Endothelial cell of umbilical vein (primary cell): Measurements from ENCODE around the gene NCKAP5. TPM values are rescaled to one million over a fixed set of nuclear protein-coding genes. Genes with fewer than 3 reads are reported as not detected.

Experiments used
- BruUV-seq: library from RNA; stranded (reverse); fragments of 400-500 nt; replicated peaks from 2 replicates; lab custom pipeline; 2021; lab: Mats Ljungman, UMichigan
- CTCF ChIA-PET: fragments of 300-600, 350-600 bp; sonication (Branson Sonifier 250); formaldehyde crosslinking; loops from one replicate; lab custom pipeline; 2021; ENCODE audit warnings: antibody characterized with exemption, inconsistent platforms; lab: Charles Lee
- POLR2A ChIA-PET: fragments of 300-600, 350-600 bp; sonication (Branson Sonifier 250); formaldehyde crosslinking; loops from one replicate; lab custom pipeline; 2021; ENCODE audit warnings: antibody characterized with exemption, inconsistent platforms; lab: Charles Lee
- DNase-seq: peaks from one replicate; pipeline ENCODE4 v3.0.0-alpha.2; 2011; ENCODE audit warnings: low read depth, low spot score
- FAIRE-seq: peaks from 2 replicates; lab custom pipeline; 2011; peaks lifted over from hg19 to GRCh38; lab: Jason Lieb, UNC
- H2AFZ ChIP-seq: 2 replicates; pipeline ENCODE4 v1.6.0; 2012; ENCODE audit warnings: low read depth, low read length, control low read depth, inconsistent platforms
- H3K27ac ChIP-seq: 2 replicates; pipeline ENCODE4 v1.5.1; 2011; ENCODE audit warnings: low read depth, mild to moderate bottlenecking, control low read depth, low read length, moderate library complexity; ENCODE audit not compliant: insufficient read depth
- H3K27me3 ChIP-seq, 2 experiments: 2 replicates each; pipeline versions ENCODE4 v1.6.0 to v1.6.1; 2011; ENCODE audit warnings: low read length in 2 of 2, mixed read lengths in 1 of 2; ENCODE audit not compliant: control insufficient read depth in 2 of 2, insufficient read depth in 2 of 2
- H3K36me3 ChIP-seq, 2 experiments: 2 replicates in 1 of 2; 3 replicates in 1 of 2; pipeline ENCODE4 v1.5.1; 2011; ENCODE audit warnings: low read length in 2 of 2, mild to moderate bottlenecking in 1 of 2, moderate library complexity in 1 of 2; ENCODE audit not compliant: control insufficient read depth in 2 of 2, insufficient read depth in 2 of 2; ENCODE audit errors: extremely low read depth in 1 of 2
- H3K4me1 ChIP-seq: 3 replicates; pipeline ENCODE4 v1.5.1; 2011; ENCODE audit warnings: mild to moderate bottlenecking, low read length; ENCODE audit not compliant: control insufficient read depth, insufficient read depth; ENCODE audit errors: extremely low read depth
- H3K4me2 ChIP-seq: 2 replicates; pipeline ENCODE4 v1.6.1; 2011; ENCODE audit warnings: low read length, control low read depth, mixed read lengths; ENCODE audit not compliant: insufficient read depth
- H3K4me3 ChIP-seq, 3 experiments: fragments of 200-600 bp in 1 of 3; sonication (generic), shearing (Covaris generic) in 1 of 3; replicated peaks in 1 of 3; 2 replicates each; pipeline ENCODE4 v1.5.1; 2011 to 2016; ENCODE audit warnings: control low read depth in 3 of 3, low read length in 3 of 3, mild to moderate bottlenecking in 2 of 3, inconsistent platforms in 1 of 3, low read depth in 1 of 3, moderate library complexity in 1 of 3; ENCODE audit not compliant: insufficient read depth in 1 of 3
- H3K79me2 ChIP-seq: 2 replicates; pipeline ENCODE4 v1.6.0; 2012; ENCODE audit warnings: low read length, inconsistent platforms; ENCODE audit not compliant: control insufficient read depth, insufficient read depth
- H3K9ac ChIP-seq: replicated peaks from 2 replicates; pipeline ENCODE3; 2011; ENCODE audit warnings: low read length, control low read depth; ENCODE audit not compliant: insufficient read depth; ENCODE audit errors: extremely low read depth
- H3K9me1 ChIP-seq: replicated peaks from 3 replicates; pipeline ENCODE4 v1.6.0; 2011; ENCODE audit warnings: mild to moderate bottlenecking, low read length; ENCODE audit not compliant: control insufficient read depth, insufficient read depth; ENCODE audit errors: extremely low read depth
- H3K9me3 ChIP-seq: replicated peaks from 2 replicates; pipeline ENCODE4 v1.5.1; 2012; ENCODE audit warnings: low read length, inconsistent platforms; ENCODE audit not compliant: control insufficient read depth, insufficient read depth
- H4K20me1 ChIP-seq: replicated peaks from 2 replicates; pipeline ENCODE3; 2011; ENCODE audit warnings: mild to moderate bottlenecking, low read length; ENCODE audit not compliant: control insufficient read depth, insufficient read depth; ENCODE audit errors: extremely low read depth
- EZH2 ChIP-seq: IDR thresholded peaks from 2 replicates; pipeline ENCODE4 v1.6.1; 2012; ENCODE audit warnings: borderline replicate concordance, low read depth, mild to moderate bottlenecking, moderate library complexity, low read length, inconsistent platforms; ENCODE audit not compliant: severe bottlenecking
- GATA2 ChIP-seq: IDR thresholded peaks from 2 replicates; pipeline ENCODE4 v1.7.0; 2011; ENCODE audit warnings: low read depth, mild to moderate bottlenecking, moderate library complexity, mixed read lengths, low read length; ENCODE audit not compliant: insufficient read length, insufficient read depth
- JUN ChIP-seq: IDR thresholded peaks from 2 replicates; pipeline ENCODE4 v1.6.1; 2011; ENCODE audit warnings: borderline replicate concordance, low read depth; ENCODE audit not compliant: insufficient read length, insufficient read depth
- MYC ChIP-seq: IDR thresholded peaks from one replicate; pipeline ENCODE4 v1.6.1; 2011; ENCODE audit warnings: mild to moderate bottlenecking, low read depth, low read length
- POLR2AphosphoS5 ChIP-seq: IDR thresholded peaks from 2 replicates; pipeline ENCODE4 v1.6.1; 2012; ENCODE audit warnings: low read depth, mild to moderate bottlenecking, control low read depth, low read length, moderate library complexity; ENCODE audit not compliant: insufficient read depth
- dilution Hi-C: fragments of 300-500 bp; cut with MboI; formaldehyde crosslinking; loops from one replicate; pipeline ENCODE4 v1.15.0; 2019; ENCODE audit warnings: low sequenced_read_pairs; ENCODE audit not compliant: extremely low pct_ligation_motif_present
- intact Hi-C: fragments of 100-400 bp; cut with micrococcal nuclease; formaldehyde crosslinking; loops from one replicate; pipeline ENCODE4 v1.10.0; 2022
- polyA plus RNA-seq, 4 experiments: library from polyadenylated mRNA; depleted of rRNA in 3 of 4; stranded (reverse) in 3 of 4; unstranded in 1 of 4; fragments of >200 nt; gene quantifications; 2 replicates each; pipeline versions ENCODE4 v1.2.1 to v1.2.3, GENCODE V29; 2011 to 2012; ENCODE audit warnings: missing spikeins in 1 of 4
- total RNA-seq: library from RNA; stranded (reverse); gene quantifications from 2 replicates; pipeline ENCODE4 v1.2.3, GENCODE V29; 2021
- TF ChIP-seq, protein P1 (sequence below): IDR thresholded peaks from 2 replicates; pipeline ENCODE4 v1.6.1; 2011; ENCODE audit not compliant: insufficient read depth, insufficient read length
- TF ChIP-seq, protein P2 (sequence below), 2 donors: IDR thresholded peaks; 1 replicate in 1 of 2; 2 replicates in 1 of 2; pipeline ENCODE4 v1.5.1; 2011; ENCODE audit warnings: low read length in 2 of 2, mild to moderate bottlenecking in 2 of 2, moderate library complexity in 2 of 2, control low read depth in 1 of 2, inconsistent platforms in 1 of 2, low read depth in 1 of 2; ENCODE audit not compliant: insufficient read depth in 1 of 2; ENCODE audit errors: extremely low read depth in 1 of 2

The NCKAP5 gene
- total and polyA plus RNA-seq, 2 donors (not counting 3 experiments of a cell fraction or from before 2014, with no cell fraction given), result 0.47 to 3.3 TPM

DNA sequence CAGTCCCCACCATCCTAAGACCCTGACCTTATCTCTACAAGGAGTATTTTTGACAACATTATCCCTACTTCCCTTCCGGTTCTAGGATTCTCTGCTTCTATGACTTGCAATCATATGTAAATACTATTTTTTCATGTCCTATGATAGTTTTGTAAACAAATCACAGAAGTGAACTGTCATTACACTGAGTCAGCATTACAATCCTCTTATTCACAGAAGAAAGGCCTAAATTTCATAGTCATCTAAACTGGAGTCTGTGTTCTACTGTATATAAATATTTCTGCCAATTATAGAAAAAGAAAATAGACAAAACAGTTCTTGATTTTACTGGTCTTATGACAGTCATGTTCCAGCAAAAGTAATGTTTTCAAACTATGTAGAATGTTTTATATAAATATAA lies 265.1 kb downstream of the NCKAP5 start:
- Histone ChIP-seq H3K4me2 (no peak overlapping the region), H3K36me3 (no peaks in the 10 kb centered on the region)
- DNase-seq, result no peak

DNA sequence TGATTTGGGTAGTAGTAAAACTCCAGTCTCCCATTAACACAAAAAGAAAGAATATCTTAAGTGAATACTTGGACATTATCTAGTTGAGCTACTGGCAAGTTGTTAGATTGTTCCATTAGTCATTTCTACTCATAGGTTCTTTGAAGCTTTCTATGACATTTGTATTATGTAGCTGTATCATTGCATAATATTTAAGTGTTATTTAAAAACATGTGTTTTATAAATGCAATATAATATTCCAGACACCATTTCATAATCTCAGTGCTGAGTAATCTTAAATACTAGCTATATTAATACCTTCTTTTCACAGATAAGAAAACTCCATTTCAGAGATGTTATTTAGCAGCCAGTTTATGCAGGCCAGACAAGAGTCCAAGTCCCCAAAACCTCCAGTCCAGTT lies 271.9 kb downstream of the NCKAP5 start:
- intact Hi-C loops, result no loop called here
- H3K9me1 ChIP-seq, result no peaks in the 10 kb centered on the region
- no peak for TF ChIP-seq POLR2AphosphoS5
- TF ChIP-seq, protein P1, sequence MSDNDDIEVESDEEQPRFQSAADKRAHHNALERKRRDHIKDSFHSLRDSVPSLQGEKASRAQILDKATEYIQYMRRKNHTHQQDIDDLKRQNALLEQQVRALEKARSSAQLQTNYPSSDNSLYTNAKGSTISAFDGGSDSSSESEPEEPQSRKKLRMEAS, result no peak
- TF ChIP-seq GATA2, result no peak
- TF ChIP-seq, protein P2, sequence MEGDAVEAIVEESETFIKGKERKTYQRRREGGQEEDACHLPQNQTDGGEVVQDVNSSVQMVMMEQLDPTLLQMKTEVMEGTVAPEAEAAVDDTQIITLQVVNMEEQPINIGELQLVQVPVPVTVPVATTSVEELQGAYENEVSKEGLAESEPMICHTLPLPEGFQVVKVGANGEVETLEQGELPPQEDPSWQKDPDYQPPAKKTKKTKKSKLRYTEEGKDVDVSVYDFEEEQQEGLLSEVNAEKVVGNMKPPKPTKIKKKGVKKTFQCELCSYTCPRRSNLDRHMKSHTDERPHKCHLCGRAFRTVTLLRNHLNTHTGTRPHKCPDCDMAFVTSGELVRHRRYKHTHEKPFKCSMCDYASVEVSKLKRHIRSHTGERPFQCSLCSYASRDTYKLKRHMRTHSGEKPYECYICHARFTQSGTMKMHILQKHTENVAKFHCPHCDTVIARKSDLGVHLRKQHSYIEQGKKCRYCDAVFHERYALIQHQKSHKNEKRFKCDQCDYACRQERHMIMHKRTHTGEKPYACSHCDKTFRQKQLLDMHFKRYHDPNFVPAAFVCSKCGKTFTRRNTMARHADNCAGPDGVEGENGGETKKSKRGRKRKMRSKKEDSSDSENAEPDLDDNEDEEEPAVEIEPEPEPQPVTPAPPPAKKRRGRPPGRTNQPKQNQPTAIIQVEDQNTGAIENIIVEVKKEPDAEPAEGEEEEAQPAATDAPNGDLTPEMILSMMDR (IDR thresholded peaks at IDR 0.05; ENCODE audit: extremely low read depth in 1 of 2, insufficient read depth in 1 of 2, low read depth in 1 of 2, low read length in 2 of 2), result no peak
- TF ChIP-seq EZH2, result no peak
- no peaks in the 10 kb centered on the region for H3K36me3 ChIP-seq
- H4K20me1 ChIP-seq, result no peaks in the 10 kb centered on the region
- peaks cover 6% of the 10 kb centered on the region for H3K4me1 ChIP-seq
- H3K9me3 ChIP-seq, result no peaks in the 10 kb centered on the region
- H3K27ac ChIP-seq, result no peak overlapping the region
- POLR2A ChIA-PET, result no interaction called here
- H2AFZ ChIP-seq, result no peak overlapping the region
- no peak overlapping the region for H3K4me3 ChIP-seq
- no peak for DNase-seq
- no peaks in the 10 kb centered on the region for H3K27me3 ChIP-seq
- BruUV-seq, result no TSS peak
- no peak overlapping the region for H3K4me2 ChIP-seq
- CTCF ChIA-PET, result interaction anchor here (1.1 to 1.4 kb wide), 2 partner anchors 9 to 18 kb away, joined by 3 to 4 read pairs; no protein-coding TSS in a partner anchor
- dilution Hi-C loops, result no loop called here
- no peak for FAIRE-seq
- H3K79me2 ChIP-seq, result no peaks in the 10 kb centered on the region
- H3K9ac ChIP-seq, result no peak overlapping the region

More for the DNA sequence above, 265.1 kb downstream of the NCKAP5 start:
- Histone ChIP-seq H3K4me1 (no peaks in the 10 kb centered on the region), H3K27me3 (no peaks in the 10 kb centered on the region), H2AFZ (no peak overlapping the region), H4K20me1 (no peaks in the 10 kb centered on the region), H3K79me2 (no peaks in the 10 kb centered on the region), H3K27ac (no peak overlapping the region), H3K9me3 (no peaks in the 10 kb centered on the region), H3K9me1 (no peaks in the 10 kb centered on the region), H3K4me3 (no peak overlapping the region), H3K9ac (no peak overlapping the region)
- POLR2A ChIA-PET, result no interaction called here
- dilution Hi-C loops (no loop called here), intact Hi-C loops (no loop called here)
- no peak for FAIRE-seq
- BruUV-seq, result no TSS peak
- CTCF ChIA-PET, result no interaction called here
- TF ChIP-seq MYC, result no peak
- TF ChIP-seq JUN, result no peak
- TF ChIP-seq, protein P1, result no peak
